GM18507 (cell line): ENCODE results near the gene NHSL1.

Source experiments
- DNase-seq: peaks from one replicate; pipeline ENCODE4 v3.0.0; 2011; ENCODE audit warnings: low read depth; ENCODE audit not compliant: insufficient read length; ENCODE audit errors: extremely low spot score
- FAIRE-seq: peaks from 2 replicates; lab custom pipeline; 2011; peaks lifted over from hg19 to GRCh38; lab: Jason Lieb, UNC

The NHSL1 gene

DNA sequence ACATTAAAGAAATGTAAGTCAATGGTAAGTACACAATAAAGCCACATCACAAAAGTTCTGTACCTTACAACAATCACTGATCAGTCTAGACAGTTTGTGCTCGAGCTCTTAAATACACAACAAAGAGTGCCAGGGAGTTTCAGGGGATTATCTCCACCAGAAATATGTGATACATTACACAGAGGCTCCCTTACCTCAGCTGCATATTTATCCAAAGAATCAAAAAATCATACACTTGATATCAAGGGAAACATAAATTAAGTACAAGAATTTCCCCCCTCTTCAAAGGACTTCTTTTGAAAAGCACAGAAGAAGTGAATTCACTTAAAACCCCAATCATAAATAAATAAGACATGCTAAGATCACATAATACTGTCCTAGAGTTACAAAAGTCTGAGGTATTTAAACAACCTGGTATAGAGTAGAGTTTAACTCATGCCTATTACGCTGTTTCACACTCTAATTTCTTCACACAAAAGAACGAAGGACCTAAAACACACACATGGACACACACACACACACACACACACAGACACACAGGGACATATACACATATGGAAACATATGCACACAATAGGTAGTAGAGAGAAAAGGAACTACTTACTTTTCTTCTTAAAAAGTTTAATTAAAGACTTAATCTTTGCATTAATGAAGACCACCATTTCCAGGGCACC lies 528 bp downstream of the NHSL1 start:
- no peak for DNase-seq
- FAIRE-seq, result no peak

DNA sequence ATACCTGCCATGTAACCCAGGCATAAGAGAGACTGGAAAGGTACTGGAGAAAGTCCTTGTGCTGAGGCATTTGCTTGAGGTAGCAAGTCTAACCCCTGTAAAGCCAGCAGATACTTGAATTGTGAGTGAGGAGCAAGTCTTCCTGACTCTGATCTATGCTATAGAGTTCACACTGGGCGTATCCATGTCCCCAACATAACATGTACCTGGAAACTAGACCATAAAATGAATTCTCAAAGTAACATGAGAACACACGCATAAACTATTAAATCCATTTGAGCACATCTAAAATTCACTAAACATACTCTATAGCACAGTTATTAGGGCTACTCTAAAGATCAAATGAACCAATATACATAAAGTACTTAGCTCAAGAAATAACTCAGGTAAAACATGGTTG lies 2.0 kb downstream of the NHSL1 start:
- DNase-seq, result no peak
- no peak for FAIRE-seq

DNA sequence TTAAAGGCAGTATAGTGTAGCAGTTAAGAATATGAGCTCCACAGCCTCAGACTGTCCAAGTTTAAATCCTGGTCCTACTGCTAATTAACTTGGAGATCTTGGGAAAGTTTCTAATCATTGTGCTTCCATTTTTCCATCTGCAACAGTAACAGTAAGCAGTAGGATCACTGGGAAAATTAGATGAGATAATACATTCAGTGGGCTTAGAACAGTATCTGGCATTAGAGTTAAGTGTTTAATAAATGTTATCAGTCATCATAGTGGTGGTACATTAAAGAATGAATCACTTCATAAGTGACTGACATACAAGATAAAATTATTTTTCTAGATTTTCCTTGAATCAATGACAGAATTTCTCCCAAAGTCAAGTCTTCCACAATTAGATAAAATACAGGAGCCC lies 5.0 kb downstream of the NHSL1 start:
- DNase-seq (no peak), FAIRE-seq (no peak)

DNA sequence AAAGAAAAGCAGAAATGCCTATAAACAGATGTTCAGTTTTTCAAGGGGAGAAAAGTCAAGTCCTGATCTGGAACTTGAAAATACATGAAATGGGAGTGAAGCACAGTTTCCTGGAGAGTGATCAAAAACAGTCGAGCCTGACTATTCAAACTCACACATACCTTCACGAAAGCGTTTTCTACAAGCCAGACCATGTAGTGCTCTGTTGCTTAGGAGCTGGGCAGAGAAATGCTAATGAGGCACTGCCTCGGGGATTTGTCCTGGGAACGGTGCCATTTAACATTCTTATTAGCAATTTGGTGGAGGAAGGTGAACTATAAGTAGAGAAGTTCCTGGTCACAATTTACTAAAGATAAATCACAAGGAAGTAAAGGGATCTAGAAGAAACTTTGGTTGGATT lies 5.9 kb downstream of the NHSL1 start:
- FAIRE-seq, result no peak
- DNase-seq, result no peak

DNA sequence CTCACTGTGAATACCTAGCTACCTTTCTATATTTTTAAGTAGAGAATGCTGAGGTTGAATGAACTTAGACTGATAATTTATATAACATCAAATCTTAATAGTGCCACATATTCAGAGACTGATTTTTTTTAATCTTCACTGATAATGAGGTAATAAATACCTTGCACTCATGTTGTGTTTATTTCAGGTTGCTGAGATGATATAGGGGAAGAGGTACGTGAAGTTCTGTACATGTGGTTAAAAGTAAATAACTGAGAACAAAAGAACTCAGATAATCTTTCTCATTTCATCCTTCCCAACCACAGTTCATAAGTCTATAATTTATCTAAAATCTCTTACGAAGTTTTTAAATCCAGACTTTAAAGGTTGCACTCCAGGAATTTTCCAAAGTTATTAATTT lies 6.4 kb downstream of the NHSL1 start:
- DNase-seq, result no peak
- no peak for FAIRE-seq

DNA sequence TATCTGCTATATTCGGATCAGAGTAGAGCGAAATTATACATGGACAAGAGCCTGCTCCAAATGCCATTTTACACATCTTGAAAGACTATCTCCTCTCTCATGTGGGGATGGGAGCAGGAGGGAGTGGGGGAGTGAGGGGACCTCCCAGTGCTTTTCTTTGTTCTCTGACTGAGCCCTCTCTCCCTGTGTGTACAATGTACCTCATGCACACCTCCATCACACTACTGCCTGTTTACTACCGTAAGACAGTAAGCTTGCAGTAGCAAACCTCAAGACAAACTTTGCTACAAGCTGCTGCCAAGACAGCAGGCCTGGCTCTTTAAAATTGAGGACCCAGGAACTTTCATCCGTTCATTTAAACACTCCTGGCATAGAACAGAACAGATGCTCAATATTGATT lies 7.2 kb downstream of the NHSL1 start:
- no peak for FAIRE-seq
- no peak for DNase-seq

DNA sequence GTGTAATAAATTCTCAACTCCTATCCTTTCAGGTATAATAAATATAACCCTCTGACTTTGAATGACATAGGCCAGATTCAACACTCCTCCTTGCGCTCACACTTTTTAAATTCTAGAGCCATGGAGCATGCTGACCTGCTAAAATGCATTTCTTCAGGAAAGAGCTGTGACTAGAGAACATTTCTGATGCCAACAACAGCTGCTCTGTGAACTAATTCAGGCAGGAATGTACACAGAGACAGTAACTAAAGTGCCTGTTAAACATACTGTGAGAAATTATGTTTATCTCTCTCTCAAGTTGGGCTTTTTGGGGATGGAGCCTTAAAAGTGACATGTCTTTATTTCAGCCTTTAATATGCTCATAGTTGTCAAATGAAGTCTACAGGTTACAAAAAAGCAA lies 8.3 kb downstream of the NHSL1 start:
- DNase-seq, result no peak
- FAIRE-seq, result no peak

DNA sequence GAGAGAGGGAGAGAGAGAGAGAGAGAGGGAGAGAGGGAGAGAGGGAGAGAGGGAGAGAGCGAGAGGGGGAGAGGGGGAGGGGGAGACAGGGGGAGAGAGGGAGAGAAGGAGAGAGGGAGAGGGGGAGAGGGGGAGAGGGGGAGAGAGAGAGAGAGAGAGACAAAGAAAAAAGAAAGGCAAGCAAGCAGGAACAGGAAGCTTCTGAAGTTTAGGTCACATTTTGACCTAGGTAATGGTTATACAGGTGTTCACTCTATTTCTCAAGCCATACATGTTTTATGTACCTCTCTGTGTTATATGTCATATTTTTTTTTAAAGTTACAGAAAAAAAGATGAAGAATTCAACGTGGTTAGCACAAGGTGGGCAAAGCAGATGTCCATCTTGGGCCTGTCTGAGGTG lies 9.4 kb downstream of the NHSL1 start:
- no peak for DNase-seq
- no peak for FAIRE-seq

DNA sequence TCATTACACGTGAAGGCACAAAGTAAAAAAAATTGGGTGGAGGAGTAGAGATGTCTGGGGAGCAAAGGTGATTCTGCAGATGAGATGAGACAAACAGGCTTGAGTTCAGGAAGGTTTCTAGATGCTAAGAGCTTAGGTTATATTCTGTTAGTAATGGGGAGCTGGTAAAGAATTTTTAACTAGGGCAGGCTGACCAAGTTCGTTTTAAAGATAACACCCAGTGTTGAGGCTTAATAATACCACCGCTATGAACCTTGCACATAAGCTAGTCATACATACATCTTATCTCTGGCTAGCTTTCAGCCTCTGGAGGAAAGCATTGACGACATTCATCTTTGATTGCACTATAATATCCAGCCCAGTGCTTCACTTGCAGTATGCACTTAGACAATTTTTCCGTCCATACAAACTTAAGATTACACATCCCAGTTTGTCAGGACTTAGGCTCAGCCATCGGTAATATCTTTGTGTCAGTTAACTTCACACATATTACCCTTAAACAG lies 12.1 kb downstream of the NHSL1 start:
- DNase-seq (no peak), FAIRE-seq (no peak)

DNA sequence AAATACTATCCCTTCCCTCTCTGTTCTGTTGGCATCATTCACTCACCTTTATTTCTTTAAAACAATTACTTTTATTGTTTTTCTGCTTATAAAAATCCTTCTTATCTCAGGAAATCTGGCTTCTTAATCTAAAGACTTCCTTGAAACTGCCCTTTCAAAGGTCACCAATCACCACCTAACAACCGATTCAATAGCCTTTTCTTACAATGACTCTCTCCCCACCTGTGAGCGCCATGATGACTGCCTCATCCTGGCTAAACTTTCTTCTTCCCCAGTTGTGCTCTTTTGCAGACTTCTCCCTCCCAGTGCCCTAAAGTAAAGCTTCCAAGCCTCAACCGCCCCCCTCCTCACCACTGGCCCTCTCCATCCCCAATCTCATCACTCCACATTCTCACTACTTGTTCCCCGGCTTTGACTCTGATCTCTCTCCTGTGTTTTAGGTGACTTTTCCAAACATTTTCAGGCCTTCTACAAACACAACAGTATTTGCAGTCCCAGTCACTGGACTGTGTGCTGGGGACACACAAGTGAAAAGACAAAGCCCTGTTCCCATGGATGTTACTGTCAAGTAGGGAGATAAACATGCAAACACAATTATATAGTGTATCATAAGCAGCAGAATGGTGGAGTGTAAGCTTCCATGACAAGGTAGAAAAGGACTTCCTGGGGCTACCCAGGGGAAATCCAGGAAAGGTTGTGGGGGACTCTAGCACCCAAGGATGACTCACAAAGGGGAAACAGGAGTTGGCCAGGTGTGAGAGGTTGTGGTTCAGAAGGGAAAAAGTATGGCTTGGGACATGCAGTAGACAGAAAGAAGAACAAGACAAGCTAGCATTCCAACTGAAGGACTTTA lies 12.8 kb downstream of the NHSL1 start:
- DNase-seq (no peak), FAIRE-seq (no peak)

DNA sequence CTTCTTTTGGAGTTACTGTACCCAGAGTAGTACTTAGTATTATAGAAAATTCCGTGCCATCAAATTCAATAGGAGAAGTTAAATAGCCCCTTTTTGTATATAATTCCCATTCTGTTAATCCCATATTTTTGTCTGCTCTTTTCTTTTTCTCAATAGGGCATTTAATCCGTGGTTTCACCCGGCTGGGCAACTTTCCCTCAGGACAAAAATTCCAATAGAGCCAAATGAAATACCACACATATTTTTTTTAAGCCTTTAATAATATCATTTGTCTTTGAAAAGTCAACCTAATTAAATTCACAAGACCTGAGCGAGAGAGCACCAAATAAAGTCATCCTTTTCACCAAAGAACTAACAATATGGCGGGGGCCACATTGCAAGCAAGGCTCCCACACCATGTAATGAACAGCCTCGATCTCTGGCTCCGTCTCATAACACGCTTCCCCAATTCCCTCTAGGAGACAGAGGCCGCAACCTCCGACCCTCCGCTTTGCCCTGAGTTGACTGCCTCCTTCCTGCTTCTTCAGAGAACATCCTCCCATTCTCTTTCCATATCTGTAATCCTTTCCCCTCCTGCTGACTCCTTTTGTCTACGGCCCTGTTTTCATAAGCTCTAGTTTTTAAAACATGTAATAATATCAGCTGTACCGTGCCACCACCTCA lies 13.6 kb downstream of the NHSL1 start:
- DNase-seq, result no peak
- no peak for FAIRE-seq

DNA sequence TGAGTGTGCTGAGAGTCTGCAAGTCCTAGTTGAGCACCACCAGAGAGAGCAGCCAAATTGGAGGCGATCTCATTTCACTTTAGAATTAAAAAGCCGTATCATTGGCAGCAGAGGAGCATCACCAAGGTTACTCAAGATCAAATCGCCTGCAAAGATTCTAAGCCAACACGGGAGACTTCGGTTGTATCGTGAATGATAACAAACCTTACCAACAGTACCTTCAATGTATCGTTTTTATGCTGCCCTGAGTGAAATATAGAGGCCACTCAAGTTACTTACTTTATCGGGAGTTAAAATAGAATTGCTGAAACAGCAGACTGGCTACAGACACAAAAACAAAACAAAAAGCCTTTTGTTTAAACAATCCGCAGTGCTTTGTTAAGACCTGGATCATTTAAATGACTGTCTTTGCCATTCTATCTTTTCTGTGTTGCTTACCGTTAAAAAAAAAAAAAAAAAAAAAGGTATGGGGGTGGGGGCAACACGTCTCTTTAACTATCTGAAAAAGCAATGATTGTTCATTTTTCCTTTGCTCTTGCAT lies 14.2 kb downstream of the NHSL1 start:
- FAIRE-seq (no peak), DNase-seq (no peak)

DNA sequence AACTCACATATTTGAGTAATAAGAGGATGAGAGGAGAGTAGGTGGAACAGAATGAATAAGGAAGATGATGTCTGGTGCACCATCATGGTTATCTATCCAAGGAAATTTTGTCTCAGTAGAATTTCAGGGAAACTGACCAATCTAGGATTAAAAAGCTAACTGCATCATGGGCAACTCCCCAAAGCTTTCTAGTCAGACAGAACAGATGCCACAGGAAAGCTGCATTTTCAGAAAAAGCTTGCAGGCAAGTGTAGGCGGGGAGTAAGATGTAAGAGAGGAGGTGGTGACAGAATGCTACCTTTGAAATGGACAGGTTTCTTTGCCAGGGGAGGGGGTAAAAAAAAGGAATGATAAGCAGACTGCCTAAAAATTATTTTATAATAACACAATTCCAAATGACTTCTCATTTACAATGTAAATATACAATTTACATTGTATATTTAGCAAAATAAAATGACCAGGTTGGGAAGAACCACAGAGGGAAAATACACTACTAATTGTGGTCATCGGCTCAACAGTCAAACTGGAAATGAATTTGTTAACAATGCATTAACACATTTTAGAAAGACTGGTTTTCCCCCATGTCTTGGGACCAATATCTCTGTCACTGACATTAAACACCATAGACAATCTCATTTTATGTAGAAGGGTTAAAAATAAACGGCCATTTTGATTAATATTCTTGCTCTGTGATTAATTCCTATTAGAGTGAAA lies 15.1 kb downstream of the NHSL1 start:
- FAIRE-seq, result no peak

DNA sequence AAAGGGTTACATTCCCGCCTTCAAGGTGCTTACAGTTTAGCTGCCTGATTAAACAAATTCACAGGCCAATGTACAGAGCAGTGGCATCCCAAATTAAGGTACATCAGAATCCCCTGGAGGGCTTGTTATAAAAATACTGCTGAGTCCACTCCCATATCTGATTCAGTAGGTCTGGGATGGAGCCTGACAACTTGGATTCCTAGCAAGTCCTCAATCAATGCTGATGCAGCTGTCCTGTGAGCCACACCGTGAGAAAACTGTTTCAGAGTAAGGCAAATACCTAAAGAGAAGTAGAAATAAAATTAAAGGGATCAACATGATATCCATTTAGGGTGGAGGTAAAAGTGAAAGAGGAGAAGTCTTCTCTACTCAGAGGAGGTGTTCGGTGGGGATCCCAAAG lies 16.5 kb downstream of the NHSL1 start:
- no peak for DNase-seq
- FAIRE-seq, result no peak

More for the DNA sequence above, 15.1 kb downstream of the NHSL1 start:
- DNase-seq, result no peak

DNA sequence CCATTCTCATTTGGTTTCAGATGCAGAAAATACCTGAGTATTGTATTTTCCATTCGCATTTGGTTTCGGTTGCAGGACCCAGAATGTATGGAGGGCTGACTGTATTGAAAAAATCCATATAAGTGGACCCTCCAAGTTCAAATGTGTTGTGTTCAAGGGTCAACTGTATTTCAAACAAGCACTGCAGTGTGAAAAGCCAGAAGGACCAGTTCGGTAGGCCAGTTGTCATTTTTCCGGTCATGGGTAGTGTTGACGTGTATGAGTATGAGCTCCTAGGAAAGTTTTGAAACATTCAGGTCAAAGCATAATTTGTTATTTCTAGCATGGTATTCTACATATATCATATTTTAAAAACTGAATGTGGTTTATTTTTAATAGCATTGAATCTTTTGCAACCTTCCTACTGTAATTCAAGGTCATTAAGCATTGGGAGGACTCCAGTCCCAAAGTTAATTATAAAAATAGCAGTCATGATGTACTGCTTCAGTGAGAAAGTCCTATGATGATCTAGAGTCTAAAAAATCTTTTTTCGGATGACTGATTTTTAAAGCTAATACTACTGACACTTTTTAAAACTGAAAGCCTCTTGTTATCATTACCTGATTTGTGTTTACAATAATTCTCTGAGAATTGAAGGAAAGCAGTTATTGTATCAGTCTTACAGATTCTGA lies 18.9 kb downstream of the NHSL1 start:
- no peak for FAIRE-seq

DNA sequence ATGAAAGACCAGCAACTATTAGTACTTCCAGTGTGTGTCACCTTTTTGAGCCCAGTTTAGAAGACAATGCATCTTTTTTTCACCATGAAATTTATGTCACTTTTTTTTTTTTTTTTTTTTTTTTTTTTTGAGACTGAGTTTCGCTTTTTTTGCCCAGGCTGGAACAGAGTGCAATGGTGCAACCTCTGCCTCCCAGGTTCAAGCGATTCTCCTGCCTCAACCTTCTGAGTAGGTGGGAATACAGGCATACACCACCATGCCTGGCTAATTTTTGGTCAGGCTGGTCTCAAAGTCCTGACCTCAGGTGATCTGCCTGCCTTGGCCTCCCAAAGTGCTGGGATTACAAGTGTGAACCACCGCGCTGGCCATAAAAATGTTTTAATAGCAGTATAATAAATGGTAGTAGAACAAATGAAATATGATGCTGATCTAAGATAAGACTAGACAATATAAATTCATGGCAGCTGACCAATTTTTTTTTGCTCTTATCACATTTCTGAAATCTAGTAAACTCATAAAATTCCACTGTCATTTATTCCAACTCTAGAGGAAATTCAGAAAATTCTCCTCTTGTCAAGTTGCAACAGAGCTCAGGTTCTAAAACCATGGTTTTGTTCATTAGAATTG lies 21.3 kb downstream of the NHSL1 start:
- FAIRE-seq (no peak), DNase-seq (no peak)

More for the DNA sequence above, 18.9 kb downstream of the NHSL1 start:
- no peak for DNase-seq

DNA sequence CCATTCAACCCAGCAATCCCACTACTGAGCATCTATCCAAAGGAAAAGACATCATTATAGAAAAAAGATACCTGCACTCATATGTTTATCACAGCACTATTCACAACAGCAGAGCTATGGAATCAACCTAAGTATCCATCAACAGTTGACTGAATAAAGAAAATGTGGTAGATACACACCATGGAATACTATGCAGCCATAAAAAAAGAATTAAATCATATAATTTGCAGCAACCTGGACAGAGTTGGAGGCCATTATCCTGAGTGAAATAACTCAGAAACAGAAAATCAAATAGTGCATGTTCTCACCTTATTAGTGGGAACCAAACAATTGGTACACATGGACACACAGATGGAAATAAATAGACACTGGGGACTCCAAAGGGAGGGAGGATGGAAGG lies 23.2 kb downstream of the NHSL1 start:
- FAIRE-seq, result no peak

DNA sequence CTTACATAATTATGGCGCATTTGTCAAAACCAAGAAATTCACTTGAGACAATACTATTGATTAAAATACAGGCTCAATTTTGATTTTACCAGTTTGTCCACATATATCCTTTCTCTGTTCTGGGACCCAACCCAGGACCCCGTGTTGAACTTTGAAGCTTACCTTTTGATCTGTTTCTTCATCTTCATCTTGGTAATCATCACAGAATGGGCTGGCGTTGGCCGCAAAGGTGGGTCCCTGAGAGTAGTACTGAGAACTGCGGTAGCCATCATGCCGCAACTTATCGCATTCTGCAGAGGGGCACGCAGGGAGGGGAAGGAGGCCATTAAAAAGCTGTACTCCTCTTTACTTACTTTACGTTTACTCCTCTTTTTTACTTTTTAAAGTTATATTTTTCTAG lies 26.1 kb downstream of the NHSL1 start:
- no peak for DNase-seq
- FAIRE-seq, result no peak

More for the DNA sequence above, 23.2 kb downstream of the NHSL1 start:
- DNase-seq, result no peak
